Measurements from ENCODE around the gene TMEM11. TPM values are rescaled to one million over a fixed set of nuclear protein-coding genes. Genes with fewer than 3 reads are reported as not detected.

Gene TMEM11
- total RNA-seq, 1 experiment from 2014 or later = 33.5 TPM

GRCh38 chr17:21258593-21258992 lies 44.6 kb upstream of the TMEM11 start:
- no peak for DNase-seq (ENCODE audit: unreplicated experiment)
- Mint-ChIP-seq H3K4me3 (ENCODE audit: unreplicated experiment) (no peak overlapping the region), H3K9me3 (ENCODE audit: unreplicated experiment) (peaks cover 6% of the 10 kb centered on the region), H3K36me3 (ENCODE audit: insufficient read depth, unreplicated experiment) (no peaks in the 10 kb centered on the region), H3K27me3 (ENCODE audit: insufficient read depth, unreplicated experiment) (no peaks in the 10 kb centered on the region), H3K27ac (ENCODE audit: low read depth, unreplicated experiment) (no peak overlapping the region), H3K4me1 (ENCODE audit: insufficient read depth, unreplicated experiment) (peaks cover 12% of the 10 kb centered on the region)
- no TSS peak for BruUV-seq (replicated peaks)
- ChIA-PET CTCF (no interaction called here), POLR2A (interaction anchor here (1.1 kb wide), 1 partner anchor 17 kb away, joined by 3 read pairs; no protein-coding TSS in a partner anchor)
- TF ChIP-seq CTCF (IDR thresholded peaks at IDR 0.05; ENCODE audit: unreplicated experiment) = no peak
- intact Hi-C loops (cut with micrococcal nuclease) = no loop called here

GRCh38 chr17:21253646-21254441 lies 39.9 kb upstream of the TMEM11 start:
- DNase-seq (ENCODE audit: unreplicated experiment) = no peak
- intact Hi-C loops (cut with micrococcal nuclease) = no loop called here
- Mint-ChIP-seq H3K9me3 (ENCODE audit: unreplicated experiment) (peaks cover 6% of the 10 kb centered on the region), H3K4me1 (ENCODE audit: insufficient read depth, unreplicated experiment) (peaks cover 17% of the 10 kb centered on the region), H3K27ac (ENCODE audit: low read depth, unreplicated experiment) (no peak overlapping the region), H3K4me3 (ENCODE audit: unreplicated experiment) (peak overlapping the region; percentile 70), H3K36me3 (ENCODE audit: insufficient read depth, unreplicated experiment) (no peaks in the 10 kb centered on the region), H3K27me3 (ENCODE audit: insufficient read depth, unreplicated experiment) (no peaks in the 10 kb centered on the region)
- POLR2A ChIA-PET = interaction anchor here (0.6 to 2.6 kb wide), 8 partner anchors 10 to 291 kb away, joined by 3 to 17 read pairs (median 6); partner anchors contain the start of gene TMEM11
- BruUV-seq (replicated peaks) = no TSS peak
- CTCF ChIA-PET = interaction anchor here (0.6 to 2.2 kb wide), 5 partner anchors 9 to 128 kb away, joined by 3 to 7 read pairs (median 3); no protein-coding TSS in a partner anchor
- TF ChIP-seq CTCF (IDR thresholded peaks at IDR 0.05; ENCODE audit: unreplicated experiment) = no peak

GRCh38 chr17:21252796-21253645 lies 39.1 kb upstream of the TMEM11 start, which contains the start of gene NATD1:
NATD1 (minus strand) TSS chr17:21253410; CDS start chr17:21253264, 146 bp downstream.
- DNase-seq (ENCODE audit: unreplicated experiment) = peak; percentile 74
- intact Hi-C loops (cut with micrococcal nuclease) = no loop called here
- Mint-ChIP-seq H3K36me3 (ENCODE audit: insufficient read depth, unreplicated experiment) (no peaks in the 10 kb centered on the region), H3K4me3 (ENCODE audit: unreplicated experiment) (peak within 1 kb of the TSS; percentile 70), H3K27ac (ENCODE audit: low read depth, unreplicated experiment) (no peak within 1 kb of the TSS), H3K9me3 (ENCODE audit: unreplicated experiment) (peaks cover 6% of the 10 kb centered on the region), H3K27me3 (ENCODE audit: insufficient read depth, unreplicated experiment) (no peaks in the 10 kb centered on the region), H3K4me1 (ENCODE audit: insufficient read depth, unreplicated experiment) (peaks cover 17% of the 10 kb centered on the region)
- ChIA-PET CTCF (interaction anchor here (0.6 to 2.2 kb wide), 4 partner anchors 21 to 44 kb away, joined by 3 to 7 read pairs (median 3); no protein-coding TSS in a partner anchor), POLR2A (interaction anchor here (0.5 to 2.6 kb wide), 6 partner anchors 11 to 40 kb away, joined by 3 to 17 read pairs (median 4); no protein-coding TSS in a partner anchor)
- no peak for TF ChIP-seq CTCF (IDR thresholded peaks at IDR 0.05; ENCODE audit: unreplicated experiment)
- BruUV-seq (replicated peaks) = no TSS peak

All from MCF 10A (cell line).